Natural killer cell (primary cell): Measurements from ENCODE around the gene CDH13. TPM values are rescaled to one million over a fixed set of nuclear protein-coding genes. Genes with fewer than 3 reads are reported as not detected.

Experiments used
- ATAC-seq, 3 donors: fragments of 150-1000 bp in 2 of 3; fragments of 200-7000 bp in 1 of 3; cut with Tn5 transposase; 1 replicate in 1 of 3; 2 replicates in 2 of 3; pipeline ENCODE4 v1.10.0; 2021; ENCODE audit warnings: mild to moderate bottlenecking in 2 of 3, moderate library complexity in 2 of 3
- DNase-seq, 2 donors: peaks; one replicate each; pipeline versions ENCODE4 v3.0.0 to v3.0.0-alpha.2; 2013 to 2021; ENCODE audit warnings: mixed read lengths in 1 of 2
- H3K27ac ChIP-seq: one replicate; pipeline ENCODE4 v1.5.1; 2013; ENCODE audit warnings: mild to moderate bottlenecking, low read length
- H3K27me3 ChIP-seq: one replicate; pipeline ENCODE4 v1.6.1; 2013; ENCODE audit warnings: low read length; ENCODE audit not compliant: control insufficient read depth, insufficient read depth
- H3K36me3 ChIP-seq: one replicate; pipeline ENCODE4 v1.6.1; 2013; ENCODE audit warnings: low read length; ENCODE audit not compliant: control insufficient read depth, insufficient read depth
- H3K4me1 ChIP-seq: one replicate; pipeline ENCODE4 v1.6.1; 2013; ENCODE audit warnings: low read length; ENCODE audit not compliant: control insufficient read depth, insufficient read depth
- H3K4me3 ChIP-seq: one replicate; pipeline ENCODE4 v1.5.1; 2013; ENCODE audit warnings: low read length
- H3K9me3 ChIP-seq: one replicate; pipeline ENCODE4 v1.6.1; 2013; ENCODE audit warnings: low read length; ENCODE audit not compliant: control insufficient read depth, insufficient read depth
- H3K27ac Mint-ChIP-seq, 2 donors: one replicate each; pipeline ENCODE4 v1.8.0; 2022; ENCODE audit warnings: mild to moderate bottlenecking in 2 of 2, mixed read lengths in 2 of 2, moderate library complexity in 1 of 2
- H3K27me3 Mint-ChIP-seq, 2 donors: one replicate each; pipeline ENCODE4 v1.8.0; 2022; ENCODE audit warnings: low read depth in 2 of 2, mixed read lengths in 2 of 2
- H3K36me3 Mint-ChIP-seq: one replicate; pipeline ENCODE4 v1.8.0; 2022; ENCODE audit warnings: mixed read lengths
- H3K4me1 Mint-ChIP-seq, 2 donors: one replicate each; pipeline ENCODE4 v1.8.0; 2022; ENCODE audit warnings: mixed read lengths in 2 of 2
- H3K4me3 Mint-ChIP-seq: one replicate; pipeline ENCODE4 v1.8.0; 2022; ENCODE audit warnings: mild to moderate bottlenecking, moderate library complexity, mixed read lengths
- H3K9me3 Mint-ChIP-seq, 2 donors: one replicate each; pipeline ENCODE4 v1.8.0; 2022; ENCODE audit warnings: mixed read lengths in 2 of 2
- WGBS: methylation state at CpG from one replicate; pipeline ENCODE4 v1.1.7; 2013; ENCODE audit warnings: missing lambda C conversion rate; ENCODE audit not compliant: insufficient coverage; 5-methylcytosine and 5-hydroxymethylcytosine counted together
- intact Hi-C: fragments of 100-400 bp; cut with micrococcal nuclease; formaldehyde crosslinking; loops from one replicate; pipeline ENCODE4 v1.14.2; 2022
- total RNA-seq, 4 donors: library from RNA; stranded (reverse); fragments of 120-200 nt in 1 of 4; gene quantifications; one replicate each; pipeline versions ENCODE4 v1.2.3 to v1.2.4, GENCODE V29; 2013 to 2022
- TF ChIP-seq, protein P1 (sequence below): fragments of 200-600 bp; IDR thresholded peaks from one replicate; pipeline ENCODE4 v1.8.0; 2022; ENCODE audit warnings: antibody characterized with exemption

CDH13 gene
- total RNA-seq, 3 donors from 2014 or later (not counting 1 experiment from before 2014, with no cell fraction given): not detected

DNA sequence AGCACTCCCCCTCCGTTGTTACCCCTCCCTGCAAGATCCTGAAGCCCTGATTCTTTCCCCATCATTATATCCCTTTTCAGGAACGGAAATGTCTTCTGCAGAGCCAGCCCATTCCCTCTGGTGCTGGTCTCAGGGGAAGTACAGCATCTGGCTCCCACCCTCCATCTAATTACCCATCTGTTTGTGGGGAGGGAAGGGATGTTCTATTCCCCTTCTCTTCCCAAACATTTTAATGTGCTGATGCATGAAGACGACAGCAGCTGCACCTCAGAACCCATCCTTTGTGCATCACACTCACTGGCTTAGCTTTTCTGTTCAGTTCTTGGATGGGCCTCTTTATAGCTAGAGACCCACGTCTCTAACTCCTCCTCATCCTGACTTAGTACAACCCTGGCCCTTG lies 367.2 kb downstream of the CDH13 start:
- Histone ChIP-seq H3K27ac (no peak overlapping the region), H3K27me3 (no peaks in the 10 kb centered on the region), H3K4me3 (no peak overlapping the region), H3K4me1 (peaks cover 8% of the 10 kb centered on the region), H3K9me3 (no peaks in the 10 kb centered on the region), H3K36me3 (no peaks in the 10 kb centered on the region)
- H3K4me3 Mint-ChIP-seq: no peak overlapping the region
- intact Hi-C loops: no loop called here
- WGBS: 84% methylated on average over 4 of the region's 4 CpGs
- no peaks in the 10 kb centered on the region for H3K27me3 Mint-ChIP-seq
- no peak overlapping the region for H3K27ac Mint-ChIP-seq
- TF ChIP-seq, protein P1, sequence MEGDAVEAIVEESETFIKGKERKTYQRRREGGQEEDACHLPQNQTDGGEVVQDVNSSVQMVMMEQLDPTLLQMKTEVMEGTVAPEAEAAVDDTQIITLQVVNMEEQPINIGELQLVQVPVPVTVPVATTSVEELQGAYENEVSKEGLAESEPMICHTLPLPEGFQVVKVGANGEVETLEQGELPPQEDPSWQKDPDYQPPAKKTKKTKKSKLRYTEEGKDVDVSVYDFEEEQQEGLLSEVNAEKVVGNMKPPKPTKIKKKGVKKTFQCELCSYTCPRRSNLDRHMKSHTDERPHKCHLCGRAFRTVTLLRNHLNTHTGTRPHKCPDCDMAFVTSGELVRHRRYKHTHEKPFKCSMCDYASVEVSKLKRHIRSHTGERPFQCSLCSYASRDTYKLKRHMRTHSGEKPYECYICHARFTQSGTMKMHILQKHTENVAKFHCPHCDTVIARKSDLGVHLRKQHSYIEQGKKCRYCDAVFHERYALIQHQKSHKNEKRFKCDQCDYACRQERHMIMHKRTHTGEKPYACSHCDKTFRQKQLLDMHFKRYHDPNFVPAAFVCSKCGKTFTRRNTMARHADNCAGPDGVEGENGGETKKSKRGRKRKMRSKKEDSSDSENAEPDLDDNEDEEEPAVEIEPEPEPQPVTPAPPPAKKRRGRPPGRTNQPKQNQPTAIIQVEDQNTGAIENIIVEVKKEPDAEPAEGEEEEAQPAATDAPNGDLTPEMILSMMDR: no peak
- peaks cover 6 to 9% of the 10 kb centered on the region in 2 donors for H3K4me1 Mint-ChIP-seq
- H3K36me3 Mint-ChIP-seq: no peaks in the 10 kb centered on the region
- no peaks in the 10 kb centered on the region for H3K9me3 Mint-ChIP-seq
- no peak for ATAC-seq
- no peak for DNase-seq

GRCh38 chr16:82995286-82995923 lies 368.6 kb downstream of the CDH13 start:
- H3K4me3 ChIP-seq: no peak overlapping the region
- no peak for ATAC-seq
- Mint-ChIP-seq H3K27ac (no peak overlapping the region), H3K27me3 (no peaks in the 10 kb centered on the region), H3K4me1 (peaks cover 6 to 9% of the 10 kb centered on the region in 2 donors), H3K4me3 (no peak overlapping the region), H3K36me3 (no peaks in the 10 kb centered on the region), H3K9me3 (no peaks in the 10 kb centered on the region)
- DNase-seq: no peak
- WGBS: 97% methylated on average over 8 of the region's 9 CpGs
- TF ChIP-seq, protein P1: no peak
- intact Hi-C loops: no loop called here
- no peaks in the 10 kb centered on the region for H3K27me3 ChIP-seq
- peaks cover 8% of the 10 kb centered on the region for H3K4me1 ChIP-seq
- no peaks in the 10 kb centered on the region for H3K9me3 ChIP-seq
- no peaks in the 10 kb centered on the region for H3K36me3 ChIP-seq
- peak overlapping the region; percentile 19 for H3K27ac ChIP-seq

DNA sequence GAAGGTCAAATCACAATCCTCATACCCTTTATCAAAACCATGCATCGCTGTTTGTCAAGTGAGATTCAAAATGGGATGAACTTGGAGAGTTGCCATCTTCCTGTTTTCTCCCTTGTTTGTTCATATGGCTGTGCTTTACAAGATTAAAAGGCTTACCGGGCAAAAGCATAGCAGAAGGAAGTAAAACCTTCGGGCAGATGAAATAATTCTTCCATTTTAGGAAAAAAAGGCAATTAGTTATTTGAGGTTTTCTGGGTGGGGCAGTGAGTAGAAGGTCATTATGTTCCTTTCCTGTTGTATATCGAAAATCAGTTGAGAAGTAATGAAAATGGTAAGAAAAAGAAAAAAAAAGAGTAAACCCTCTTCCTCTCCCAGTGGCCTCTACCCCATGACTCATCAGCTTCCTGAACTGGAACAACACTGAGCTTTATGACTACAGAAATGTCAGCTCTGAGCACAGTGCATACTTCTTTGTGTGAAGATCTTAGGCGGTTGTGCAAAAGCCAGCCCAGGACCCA lies 369.2 kb downstream of the CDH13 start:
- no peaks in the 10 kb centered on the region for H3K9me3 ChIP-seq
- H3K27me3 Mint-ChIP-seq: peaks cover 0 to 3% of the 10 kb centered on the region in 2 donors
- H3K27ac ChIP-seq: peak overlapping the region; percentile 19
- no peaks in the 10 kb centered on the region for H3K36me3 Mint-ChIP-seq
- no peaks in the 10 kb centered on the region for H3K9me3 Mint-ChIP-seq
- no peak overlapping the region for H3K27ac Mint-ChIP-seq
- H3K4me3 ChIP-seq: no peak overlapping the region
- WGBS: 10% methylated on average over 5 of the region's 5 CpGs
- intact Hi-C loops: no loop called here
- TF ChIP-seq, protein P1: no peak
- peaks cover 6 to 9% of the 10 kb centered on the region in 2 donors for H3K4me1 Mint-ChIP-seq
- no peak overlapping the region for H3K4me3 Mint-ChIP-seq
- DNase-seq (peak in 1 of 2 donors; percentile 16), ATAC-seq (peak; percentile 70 to 92 (median 72))
- no peaks in the 10 kb centered on the region for H3K27me3 ChIP-seq
- H3K36me3 ChIP-seq: no peaks in the 10 kb centered on the region
- peaks cover 8% of the 10 kb centered on the region for H3K4me1 ChIP-seq

DNA sequence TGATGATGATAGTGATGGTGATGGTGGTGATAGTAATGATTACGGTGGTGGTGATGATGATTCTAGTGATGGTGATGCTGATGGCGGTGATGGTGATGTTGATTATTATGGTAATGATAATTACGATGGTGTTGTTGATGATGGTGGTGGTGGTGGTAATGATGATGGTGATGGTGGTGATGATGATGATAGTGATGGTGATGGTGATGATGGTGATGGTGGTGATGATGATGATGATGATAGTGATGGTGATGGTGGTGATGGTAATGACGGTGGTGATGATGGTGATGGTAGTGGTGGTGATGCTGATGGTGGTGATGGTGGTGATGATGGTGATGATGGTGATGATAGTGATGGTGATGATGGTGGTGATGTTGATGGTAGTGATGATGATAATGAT lies 370.0 kb downstream of the CDH13 start:
- H3K4me1 Mint-ChIP-seq: peaks cover 1 to 2% of the 10 kb centered on the region in 2 donors
- H3K36me3 Mint-ChIP-seq: no peaks in the 10 kb centered on the region
- no peak overlapping the region for H3K4me3 Mint-ChIP-seq
- DNase-seq: no peak
- Histone ChIP-seq H3K9me3 (no peaks in the 10 kb centered on the region), H3K27me3 (no peaks in the 10 kb centered on the region), H3K4me1 (peaks cover 8% of the 10 kb centered on the region), H3K4me3 (no peak overlapping the region), H3K36me3 (no peaks in the 10 kb centered on the region), H3K27ac (no peak overlapping the region)
- H3K27ac Mint-ChIP-seq: no peak overlapping the region
- ATAC-seq: no peak
- intact Hi-C loops: no loop called here
- peaks cover 0 to 3% of the 10 kb centered on the region in 2 donors for H3K27me3 Mint-ChIP-seq
- TF ChIP-seq, protein P1: no peak
- WGBS: 95% methylated on average over 4 of the region's 4 CpGs
- H3K9me3 Mint-ChIP-seq: no peaks in the 10 kb centered on the region
